B cell (primary cell): Measurements from ENCODE around the gene NKAPL.

Experiments
- CTCF ChIP-seq: fragments of 200-600 bp; IDR thresholded peaks from one replicate; pipeline ENCODE4 v1.8.0; 2022; ENCODE audit warnings: antibody characterized with exemption, mild to moderate bottlenecking
- EZH2 ChIP-seq: IDR thresholded peaks from 2 replicates; pipeline ENCODE4 v1.6.1; 2012; ENCODE audit warnings: borderline replicate concordance, low read depth, mild to moderate bottlenecking, moderate library complexity, low read length; ENCODE audit not compliant: insufficient read depth, poor library complexity, severe bottlenecking

GRCh38 chr6:28266563-28266961, 7.5 kb downstream of the NKAPL start:
- TF ChIP-seq CTCF (no peak), EZH2 (no peak)
